Measurements from ENCODE around the gene SFRP5.
A peak's percentile ranks its signal among the peaks of the same experiment; 100 is the strongest.

The SFRP5 gene

DNA sequence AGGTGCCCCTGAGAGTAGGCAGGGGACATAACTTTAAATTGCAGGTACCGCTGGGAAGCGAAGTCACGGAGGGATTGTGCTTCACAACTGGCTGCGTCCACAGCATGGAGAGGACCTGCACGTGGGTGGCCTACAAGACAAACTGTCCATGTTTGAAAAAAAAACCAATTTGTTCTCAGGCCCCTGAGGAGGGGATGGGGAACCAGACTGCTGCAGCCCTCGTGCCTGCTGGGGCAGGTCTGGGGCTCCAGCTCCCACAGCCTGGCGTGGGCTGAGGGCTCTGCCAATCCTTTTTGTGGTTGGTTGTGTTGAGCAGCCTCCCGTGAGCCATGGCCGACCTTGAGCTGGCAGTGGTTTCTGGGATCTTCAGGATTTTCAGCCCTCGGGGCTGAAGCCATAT, 9.7 kb downstream of the SFRP5 start:
- no peak for DNase-seq (ENCODE audit: low read depth, low spot score)
- no peak overlapping the region for H3K4me3 ChIP-seq (ENCODE audit: low read depth, low read length)
- TF ChIP-seq, protein P1, sequence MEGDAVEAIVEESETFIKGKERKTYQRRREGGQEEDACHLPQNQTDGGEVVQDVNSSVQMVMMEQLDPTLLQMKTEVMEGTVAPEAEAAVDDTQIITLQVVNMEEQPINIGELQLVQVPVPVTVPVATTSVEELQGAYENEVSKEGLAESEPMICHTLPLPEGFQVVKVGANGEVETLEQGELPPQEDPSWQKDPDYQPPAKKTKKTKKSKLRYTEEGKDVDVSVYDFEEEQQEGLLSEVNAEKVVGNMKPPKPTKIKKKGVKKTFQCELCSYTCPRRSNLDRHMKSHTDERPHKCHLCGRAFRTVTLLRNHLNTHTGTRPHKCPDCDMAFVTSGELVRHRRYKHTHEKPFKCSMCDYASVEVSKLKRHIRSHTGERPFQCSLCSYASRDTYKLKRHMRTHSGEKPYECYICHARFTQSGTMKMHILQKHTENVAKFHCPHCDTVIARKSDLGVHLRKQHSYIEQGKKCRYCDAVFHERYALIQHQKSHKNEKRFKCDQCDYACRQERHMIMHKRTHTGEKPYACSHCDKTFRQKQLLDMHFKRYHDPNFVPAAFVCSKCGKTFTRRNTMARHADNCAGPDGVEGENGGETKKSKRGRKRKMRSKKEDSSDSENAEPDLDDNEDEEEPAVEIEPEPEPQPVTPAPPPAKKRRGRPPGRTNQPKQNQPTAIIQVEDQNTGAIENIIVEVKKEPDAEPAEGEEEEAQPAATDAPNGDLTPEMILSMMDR (IDR thresholded peaks at IDR 0.05; ENCODE audit: low read depth, low read length): no peak
- in situ Hi-C loops (cut with HindIII; ENCODE audit: low sequenced_read_pairs): no loop called here

GRCh38 chr10:97761331-97761865, 10.4 kb downstream of the SFRP5 start:
- TF ChIP-seq, protein P1 (IDR thresholded peaks at IDR 0.05; ENCODE audit: low read depth, low read length): no peak
- no peak overlapping the region for H3K4me3 ChIP-seq (ENCODE audit: low read depth, low read length)
- no peak for DNase-seq (ENCODE audit: low read depth, low spot score)
- in situ Hi-C loops (cut with HindIII; ENCODE audit: low sequenced_read_pairs): no loop called here

GRCh38 chr10:97760461-97761257, 11.1 kb downstream of the SFRP5 start:
- H3K4me3 ChIP-seq (ENCODE audit: low read depth, low read length): no peak overlapping the region
- TF ChIP-seq, protein P1 (IDR thresholded peaks at IDR 0.05; ENCODE audit: low read depth, low read length): no peak
- DNase-seq (ENCODE audit: low read depth, low spot score): no peak
- in situ Hi-C loops (cut with HindIII; ENCODE audit: low sequenced_read_pairs): no loop called here

- in situ Hi-C loops (cut with HindIII; ENCODE audit: low sequenced_read_pairs): no loop called here
- H3K4me3 ChIP-seq (ENCODE audit: low read depth, low read length): no peak overlapping the region
- no peak for DNase-seq (ENCODE audit: low read depth, low spot score)
- TF ChIP-seq, protein P1 (IDR thresholded peaks at IDR 0.05; ENCODE audit: low read depth, low read length): no peak
Measured at GRCh38 chr10:97759946-97760345, 11.9 kb downstream of the SFRP5 start.

DNA sequence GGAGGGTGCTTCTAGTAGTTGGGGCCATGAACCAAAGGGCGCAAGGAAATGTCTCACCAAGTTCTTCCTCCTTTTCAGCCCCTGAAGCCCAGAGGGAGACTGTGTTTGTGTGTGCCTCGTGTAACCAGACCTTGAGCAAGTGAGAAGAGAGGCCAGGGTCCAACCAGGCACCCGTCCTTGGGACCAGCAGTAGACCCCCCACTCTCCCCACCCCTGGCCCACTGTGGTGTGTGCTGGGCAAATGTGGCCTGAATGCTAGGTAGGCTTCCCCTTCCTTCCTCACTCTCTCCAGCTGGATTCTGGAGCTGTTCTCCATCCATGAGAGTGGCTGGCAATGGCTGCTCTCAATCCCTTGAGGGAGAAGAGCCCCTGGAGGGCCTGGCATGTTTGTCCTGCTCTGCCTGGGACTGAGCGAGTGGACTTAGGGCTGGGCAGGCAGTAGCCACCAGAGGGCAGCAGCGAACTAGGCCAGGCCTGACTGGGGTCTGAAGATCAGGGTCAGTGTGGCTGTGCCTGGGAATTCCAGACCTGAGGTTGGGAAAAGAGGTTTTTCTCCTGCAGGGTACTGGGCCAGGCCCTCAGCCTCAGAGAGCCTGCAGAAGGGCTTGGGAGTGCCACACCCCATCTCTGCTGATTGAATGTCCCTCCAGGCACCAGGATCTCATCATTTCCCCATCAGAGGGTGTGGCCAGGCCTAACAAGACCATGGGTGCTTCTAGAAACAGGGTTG, 12.5 kb downstream of the SFRP5 start:
- in situ Hi-C loops (cut with HindIII; ENCODE audit: low sequenced_read_pairs): no loop called here
- TF ChIP-seq, protein P1 (IDR thresholded peaks at IDR 0.05; ENCODE audit: low read depth, low read length): peak; percentile 98
- DNase-seq (ENCODE audit: low read depth, low spot score): peak; percentile 62
- H3K4me3 ChIP-seq (ENCODE audit: low read depth, low read length): no peak overlapping the region

- TF ChIP-seq, protein P1 (IDR thresholded peaks at IDR 0.05; ENCODE audit: low read depth, low read length): no peak
- in situ Hi-C loops (cut with HindIII; ENCODE audit: low sequenced_read_pairs): no loop called here
- no peak for DNase-seq (ENCODE audit: low read depth, low spot score)
- no peak overlapping the region for H3K4me3 ChIP-seq (ENCODE audit: low read depth, low read length)
Measured at GRCh38 chr10:97757471-97757870, 14.3 kb downstream of the SFRP5 start.
